ENCODE data around the gene JADE1. TPM values are rescaled to one million over a fixed set of nuclear protein-coding genes. Genes with fewer than 3 reads are reported as not detected.

The JADE1 gene
- 26.0 TPM for total RNA-seq
- long read RNA-seq, full-length matches to known transcripts, result 40 of 61 reads
- long read RNA-seq, partial matches to known transcripts, result 7 of 61 reads
- long read RNA-seq, other reads (novel, unspliced or antisense), result 14 of 61 reads

DNA sequence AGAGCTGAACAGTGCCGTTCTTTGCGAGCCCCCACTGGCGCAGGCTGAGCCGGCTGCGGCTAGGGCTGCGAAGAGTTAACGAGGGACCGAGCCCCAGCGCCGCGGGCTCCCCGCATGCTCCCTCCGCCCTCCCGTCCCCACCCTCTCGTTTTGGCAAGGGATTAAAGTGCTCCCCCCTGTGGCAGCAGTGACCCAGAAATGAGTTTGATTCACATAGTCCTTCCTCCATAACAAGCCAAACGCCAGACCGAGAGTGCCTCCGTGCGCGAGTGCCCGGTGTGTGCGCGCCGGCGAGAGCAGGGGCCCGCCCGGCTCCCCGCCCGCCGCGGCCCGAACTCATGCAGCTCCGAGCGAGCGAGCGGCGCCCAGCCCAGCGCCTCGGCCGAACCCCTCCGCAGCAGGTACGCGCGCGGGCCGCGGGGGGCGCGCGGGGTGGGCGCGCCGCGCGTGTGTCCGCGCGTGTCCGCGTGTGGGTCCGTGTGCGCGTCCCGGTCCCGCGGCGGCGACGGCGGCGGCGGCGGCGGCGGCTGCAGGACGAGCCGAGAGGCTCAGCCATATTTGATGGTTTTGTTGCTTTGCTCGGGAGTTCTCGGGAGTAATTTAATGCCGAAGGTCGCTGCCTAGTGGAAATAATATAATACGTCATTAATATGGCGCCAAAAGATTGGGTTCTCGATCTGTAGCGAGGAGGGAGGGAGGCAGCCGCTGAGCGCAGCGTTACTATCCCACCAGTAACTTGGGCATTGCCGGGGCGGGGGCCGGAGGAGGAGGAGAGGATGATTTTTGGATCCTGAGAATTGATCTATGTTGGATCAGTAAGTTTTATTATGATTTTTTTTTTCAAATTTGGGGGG is at the start of gene JADE1:
Gene JADE1, plus strand, starts transcription at position 224 of the 854 bp plus-strand sequence. CDS start 22,059 bp downstream, outside the sequence.
- ATAC-seq (ENCODE audit: poor library complexity), result peak; percentile 75
- intact Hi-C loops (cut with DNase I), result loop anchor here (10.0 kb wide), 1 partner anchor 55 kb away; no protein-coding TSS in a partner anchor
- peak; percentile 93 for DNase-seq

DNA sequence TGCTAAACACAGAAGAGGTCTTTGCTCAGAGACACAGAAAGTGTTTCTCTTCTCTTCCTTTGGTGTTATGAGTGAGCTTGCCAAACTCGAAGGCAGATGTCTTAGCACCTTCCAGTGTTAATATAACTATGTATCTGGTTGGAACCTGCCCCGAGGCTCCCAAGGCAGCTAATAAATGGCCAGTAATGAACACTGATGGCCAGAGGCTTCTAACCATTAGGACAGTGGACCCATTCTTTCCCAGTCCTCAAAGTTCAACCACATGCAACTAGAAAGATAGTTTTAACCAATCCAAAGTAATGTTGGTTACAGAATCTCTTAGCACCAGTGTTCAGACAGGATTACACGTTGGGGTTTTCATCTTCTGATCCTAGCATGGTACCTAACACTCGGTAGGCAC is 42.7 kb upstream of the JADE1 start:
- no peak for ATAC-seq (ENCODE audit: poor library complexity)
- intact Hi-C loops (cut with DNase I), result no loop called here

DNA sequence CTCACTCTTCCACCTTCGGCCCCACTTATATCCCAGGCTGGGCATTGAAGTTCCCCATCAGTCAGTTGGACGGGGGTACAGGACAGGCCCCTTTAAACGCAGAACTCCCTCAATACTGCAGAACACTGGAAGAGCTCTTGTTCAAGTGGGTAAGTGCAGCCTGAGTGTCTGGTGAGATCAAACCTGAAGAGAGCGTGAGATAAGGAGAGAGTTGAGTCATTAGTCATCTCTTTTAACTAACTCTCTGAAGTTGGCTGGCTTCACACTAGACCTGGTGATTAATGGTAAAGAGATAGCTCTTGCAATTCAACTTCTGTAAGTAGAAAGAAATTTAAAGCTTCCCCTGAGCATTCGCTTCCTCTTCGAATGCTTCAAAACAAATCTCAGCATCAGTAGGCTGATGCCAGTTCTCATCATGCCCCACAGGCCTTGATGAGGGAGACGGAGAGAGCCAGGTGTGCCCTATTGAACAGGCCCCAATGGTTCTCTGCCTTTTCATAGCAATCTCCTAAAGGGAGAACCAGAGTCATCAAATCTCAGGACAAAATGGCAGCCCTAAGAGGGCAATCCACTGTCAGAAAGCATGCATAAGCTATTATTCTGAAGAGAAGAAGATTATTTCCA is 41.0 kb upstream of the JADE1 start:
- no peak for DNase-seq
- intact Hi-C loops (cut with DNase I), result no loop called here
- ATAC-seq (ENCODE audit: poor library complexity), result peak; percentile 36

More for the DNA sequence above, 42.7 kb upstream of the JADE1 start:
- no peak for DNase-seq

DNA sequence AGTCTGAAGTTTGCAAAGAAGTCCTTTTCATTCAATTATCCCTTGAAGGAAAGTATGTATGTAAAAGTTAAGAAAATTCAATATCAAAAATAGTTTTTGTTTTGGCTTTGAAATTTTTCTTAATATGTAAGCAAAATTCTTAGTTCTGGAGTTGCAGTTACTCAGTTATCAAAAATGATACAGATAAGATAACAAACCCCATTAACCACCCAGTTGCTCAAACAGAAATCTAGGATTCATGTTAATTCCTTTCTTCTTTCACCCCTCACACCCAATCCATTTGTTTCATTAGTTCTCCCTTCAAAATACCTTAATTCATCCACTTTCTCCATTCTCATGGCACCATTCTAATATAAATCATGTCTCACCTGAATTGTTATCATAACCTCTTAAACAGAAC is 40.5 kb upstream of the JADE1 start:
- DNase-seq, result no peak
- no peak for ATAC-seq (ENCODE audit: poor library complexity)
- intact Hi-C loops (cut with DNase I), result no loop called here

DNA sequence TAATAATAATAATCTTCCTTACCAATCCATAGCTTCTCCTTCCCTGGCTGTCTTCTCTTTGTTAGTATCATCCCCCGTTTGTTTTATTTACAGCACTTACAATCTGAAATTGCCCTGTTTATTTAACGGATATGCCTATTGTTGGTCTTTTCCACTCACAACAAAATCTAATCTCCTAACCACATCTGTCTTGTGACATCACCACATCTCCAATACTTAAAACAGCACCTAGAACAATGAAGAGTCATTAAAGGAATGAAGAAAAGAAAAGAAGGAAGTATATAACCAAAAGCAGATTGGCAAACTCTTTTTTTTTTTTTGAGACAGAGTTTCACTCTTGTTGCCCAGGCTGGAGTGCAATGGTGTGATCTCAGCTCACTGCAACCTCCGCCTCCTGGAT is 38.7 kb upstream of the JADE1 start:
- DNase-seq (no peak), ATAC-seq (ENCODE audit: poor library complexity) (no peak)
- intact Hi-C loops (cut with DNase I), result no loop called here

DNA sequence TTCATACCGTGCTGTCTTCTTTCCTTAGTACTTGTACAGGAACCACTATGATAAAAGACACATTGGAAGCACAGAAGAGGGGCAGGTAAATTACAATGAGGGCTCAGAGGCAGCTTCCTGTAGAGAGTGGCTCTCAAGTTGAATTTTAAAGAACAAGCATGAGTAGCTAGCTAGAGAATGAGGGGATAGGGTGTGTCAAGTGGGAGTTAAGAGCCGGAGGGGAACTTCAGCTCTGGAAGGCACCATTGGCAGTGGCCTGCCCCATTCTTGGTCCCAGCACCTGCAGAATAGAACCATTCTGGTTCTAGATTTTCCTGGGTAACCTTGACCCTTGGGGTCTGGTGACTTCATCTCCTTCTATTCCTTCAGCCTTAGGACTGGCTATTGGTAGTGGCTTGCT is 34.0 kb upstream of the JADE1 start:
- intact Hi-C loops (cut with DNase I), result no loop called here
- DNase-seq, result no peak
- ATAC-seq (ENCODE audit: poor library complexity), result no peak

DNA sequence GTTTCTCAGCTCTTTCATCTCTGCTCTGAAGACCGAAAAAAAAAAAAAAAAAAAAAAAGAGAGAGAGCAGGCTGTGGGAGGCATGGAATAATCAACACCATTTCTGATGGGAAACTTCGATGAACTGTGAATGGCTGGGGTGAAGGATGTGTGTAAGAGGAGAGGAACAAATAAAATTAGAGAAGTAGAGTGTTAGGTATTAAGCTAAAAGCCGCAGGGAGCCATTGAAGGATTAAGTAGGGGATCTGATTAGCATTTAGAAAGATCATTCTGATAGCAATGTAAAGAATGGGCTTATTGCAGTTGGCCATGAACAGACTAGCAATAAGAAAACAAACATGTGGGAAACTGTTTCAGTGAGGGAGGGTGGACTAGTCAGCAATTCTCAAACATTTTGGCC is 33.6 kb upstream of the JADE1 start:
- intact Hi-C loops (cut with DNase I), result no loop called here
- ATAC-seq (ENCODE audit: poor library complexity), result no peak
- no peak for DNase-seq

DNA sequence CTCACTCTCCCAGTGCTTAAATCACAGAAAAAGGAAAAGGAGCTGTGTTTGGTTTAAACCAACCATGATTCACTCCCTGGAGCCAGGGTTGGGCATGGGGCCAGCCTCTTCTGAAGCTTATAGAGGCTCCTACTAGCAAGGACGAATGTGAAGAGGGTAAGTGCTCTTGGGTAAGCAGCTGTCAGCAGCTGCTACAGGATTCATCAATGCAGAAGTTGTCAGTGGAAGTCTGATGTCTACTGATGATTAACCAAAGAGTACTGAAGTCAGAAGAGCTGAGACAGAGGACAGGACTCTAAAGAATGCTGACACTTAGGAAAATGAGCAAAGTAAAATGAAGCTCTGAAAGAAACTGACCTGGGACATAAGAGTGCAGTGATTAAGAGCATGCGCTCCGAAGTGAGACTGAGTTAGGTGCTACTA is 32.7 kb upstream of the JADE1 start:
- DNase-seq (peak; percentile 86), ATAC-seq (ENCODE audit: poor library complexity) (peak; percentile 95)
- intact Hi-C loops (cut with DNase I), result no loop called here

DNA sequence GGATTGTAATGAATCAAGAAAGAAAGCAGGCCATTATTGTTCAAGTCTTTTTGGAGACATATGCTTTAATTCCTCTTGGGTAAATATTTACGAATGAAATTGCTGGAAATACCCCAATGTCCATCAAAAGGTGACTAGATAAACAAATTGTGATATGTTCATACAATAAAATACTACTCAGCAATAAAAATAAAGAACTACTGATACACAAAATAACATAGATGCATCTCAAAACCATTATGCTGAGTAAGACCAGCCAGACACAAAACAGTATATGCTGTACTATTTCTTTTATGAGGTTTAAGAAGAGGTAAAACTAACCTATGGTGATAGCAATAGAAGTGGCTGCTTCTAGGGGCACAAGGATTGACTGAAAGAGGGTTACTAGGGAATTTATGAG is 28.8 kb upstream of the JADE1 start:
- intact Hi-C loops (cut with DNase I), result no loop called here
- ATAC-seq (ENCODE audit: poor library complexity) (no peak), DNase-seq (no peak)

DNA sequence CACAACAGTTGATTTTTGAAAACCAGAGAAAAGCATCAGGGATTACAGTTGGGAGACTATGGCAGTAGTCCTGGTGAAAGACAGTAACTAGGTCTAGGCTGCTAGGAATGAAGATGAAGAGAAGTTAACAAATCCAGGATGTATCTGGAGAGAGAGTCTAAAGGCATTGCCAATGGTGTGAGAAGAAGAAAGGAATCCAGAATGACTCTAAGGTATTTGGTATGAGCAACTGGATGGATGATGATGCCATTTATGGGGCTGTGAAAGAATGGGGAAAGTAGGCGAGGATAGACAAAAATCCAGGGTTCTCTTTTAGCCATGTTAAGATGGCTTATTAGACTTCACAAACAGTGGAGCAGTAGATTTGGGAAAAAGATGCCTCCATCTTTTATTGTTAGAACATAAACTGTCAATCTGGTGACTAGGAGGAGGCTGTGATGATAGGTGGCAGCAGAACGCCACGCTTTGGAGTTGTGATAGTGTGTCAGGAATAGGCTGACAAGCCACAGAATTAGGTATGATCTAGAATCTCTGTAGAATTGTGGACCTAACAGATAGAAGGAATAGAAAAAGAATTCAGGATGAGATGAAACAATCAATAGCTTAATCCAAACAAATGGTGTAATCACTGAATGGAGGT is 27.3 kb upstream of the JADE1 start:
- ATAC-seq (ENCODE audit: poor library complexity) (peak; percentile 87), DNase-seq (peak; percentile 53)
- intact Hi-C loops (cut with DNase I), result no loop called here

DNA sequence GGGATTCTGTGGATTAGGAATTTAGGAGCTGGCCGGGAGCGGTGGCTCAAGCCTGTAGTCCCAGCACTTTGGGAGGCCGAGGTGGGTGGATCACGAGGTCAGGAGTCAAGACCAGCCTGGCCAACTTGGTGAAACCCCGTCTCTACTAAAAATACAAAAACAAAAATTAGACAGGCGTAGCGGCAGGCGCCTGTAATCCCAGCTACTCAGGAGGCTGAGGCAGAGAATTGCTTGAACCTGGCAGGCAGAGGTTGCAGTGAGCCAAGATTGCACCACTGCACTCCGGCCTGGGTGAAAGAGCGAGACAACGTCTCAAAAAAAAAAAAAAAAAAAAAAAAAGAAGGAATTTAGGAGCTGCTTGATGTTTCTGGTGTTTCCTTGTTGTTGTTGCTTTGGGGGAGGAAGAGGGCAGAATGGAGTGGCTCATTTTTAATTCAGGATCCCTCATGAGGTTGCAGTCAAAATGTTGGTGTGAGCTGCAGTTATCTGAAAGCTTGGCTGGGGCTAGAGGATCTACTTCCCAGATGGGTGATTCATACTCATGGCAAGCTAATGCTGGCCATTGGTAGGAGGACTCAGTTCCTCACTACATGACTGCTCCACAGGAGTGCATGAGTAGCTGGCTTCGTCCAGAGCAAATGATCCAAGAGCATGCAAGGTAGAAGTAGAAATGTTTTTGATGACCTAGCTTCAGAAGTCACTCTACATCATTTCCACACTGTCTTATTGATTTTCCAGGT is 26.5 kb upstream of the JADE1 start:
- ATAC-seq (ENCODE audit: poor library complexity) (peak; percentile 64), DNase-seq (no peak)
- intact Hi-C loops (cut with DNase I), result no loop called here

DNA sequence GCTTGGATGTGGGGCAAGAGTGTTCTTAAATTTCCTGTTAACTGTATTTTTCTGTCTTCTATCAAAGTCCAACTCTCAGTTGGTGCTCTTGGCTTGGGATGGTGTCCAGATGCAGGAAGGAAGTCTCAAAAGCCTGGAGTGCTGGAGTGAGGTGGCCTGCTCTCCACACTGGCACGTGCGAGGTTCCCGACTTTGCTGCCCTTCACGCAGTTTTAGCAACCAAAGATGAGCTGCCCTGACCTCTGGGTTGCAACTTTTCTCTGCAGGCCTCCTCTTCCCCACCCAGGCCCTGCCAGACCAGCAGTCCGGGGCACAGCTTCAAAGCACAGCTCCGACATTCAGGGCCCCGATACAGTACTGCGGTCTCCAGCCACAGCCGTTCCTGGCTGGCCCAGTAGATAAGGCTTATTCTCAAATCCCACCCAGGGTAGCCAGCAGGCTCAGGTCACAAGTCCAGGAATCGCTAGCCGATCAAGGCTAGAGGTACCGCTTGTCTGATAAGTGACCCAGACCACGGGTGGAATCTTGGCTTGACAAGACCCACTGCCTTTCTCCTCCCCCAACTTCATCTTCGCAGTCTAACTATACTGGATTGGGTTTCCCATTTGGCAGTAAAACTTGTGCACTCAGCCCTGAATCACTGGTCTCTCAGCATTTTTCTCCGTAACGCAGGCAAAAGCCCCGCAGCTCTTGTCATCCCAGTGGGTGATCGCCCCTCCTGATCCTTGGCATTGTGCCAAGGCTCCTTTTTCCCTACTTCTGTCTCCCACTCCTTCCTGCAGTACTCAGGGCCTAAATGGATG is 21.8 kb upstream of the JADE1 start:
- ATAC-seq (ENCODE audit: poor library complexity) (no peak), DNase-seq (no peak)
- intact Hi-C loops (cut with DNase I), result no loop called here

DNA sequence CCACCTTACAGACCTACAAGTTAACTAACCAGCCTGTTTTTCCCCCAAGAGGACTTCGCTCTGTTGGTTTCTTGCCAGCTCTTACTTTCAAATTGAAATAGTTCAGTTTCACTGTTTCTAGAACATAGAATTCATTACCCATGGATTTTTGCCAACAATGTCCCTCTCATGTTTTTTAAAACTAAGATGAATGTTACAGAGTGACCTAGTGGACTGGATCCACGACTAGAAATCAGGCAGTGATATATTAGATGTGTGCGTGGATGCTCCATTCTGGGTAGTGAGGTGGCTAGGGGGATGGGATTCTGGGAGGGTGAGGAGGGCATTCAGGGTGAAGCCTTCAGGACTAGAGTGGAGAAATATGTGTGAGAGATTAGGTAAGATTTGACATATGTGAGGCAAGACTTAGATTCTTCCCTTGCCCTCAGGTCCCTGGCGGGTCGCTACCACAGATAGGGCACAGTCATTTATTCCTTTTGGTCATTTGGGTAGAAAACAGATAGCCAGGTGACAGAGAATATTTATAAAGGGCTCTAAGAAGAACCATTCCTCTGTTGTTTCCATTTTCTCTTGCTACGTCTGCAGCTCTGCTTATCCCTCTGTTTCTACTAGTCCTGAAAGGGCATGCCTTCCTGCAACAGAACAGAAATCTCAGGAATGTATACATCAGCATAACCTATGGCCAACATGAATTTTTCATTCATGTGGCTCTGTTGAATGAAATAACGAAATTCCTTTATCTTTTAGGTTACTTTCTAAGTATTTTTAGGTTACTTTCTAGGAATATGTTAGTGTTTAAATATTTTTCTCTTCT is 15.4 kb upstream of the JADE1 start:
- ATAC-seq (ENCODE audit: poor library complexity) (no peak), DNase-seq (no peak)
- intact Hi-C loops (cut with DNase I), result no loop called here

DNA sequence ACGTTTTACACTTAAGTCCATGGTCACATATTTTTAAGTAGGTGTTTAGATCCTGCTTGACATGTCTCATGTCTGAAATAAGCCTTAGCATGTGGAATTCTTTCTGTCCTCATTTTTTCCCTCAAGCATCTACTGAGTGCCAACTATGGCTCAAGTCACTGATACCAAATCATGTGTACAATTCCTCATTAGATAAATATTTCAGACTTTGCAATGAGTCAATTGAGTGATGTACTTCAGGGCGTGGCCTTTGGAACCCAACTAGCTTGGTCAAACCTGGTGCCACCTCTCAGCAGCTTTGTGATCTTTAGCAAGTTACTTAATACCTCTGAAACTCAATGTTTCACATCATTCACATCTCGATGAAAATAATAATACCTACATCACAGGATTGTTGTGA is 12.6 kb upstream of the JADE1 start:
- DNase-seq, result no peak
- no peak for ATAC-seq (ENCODE audit: poor library complexity)
- intact Hi-C loops (cut with DNase I), result no loop called here

DNA sequence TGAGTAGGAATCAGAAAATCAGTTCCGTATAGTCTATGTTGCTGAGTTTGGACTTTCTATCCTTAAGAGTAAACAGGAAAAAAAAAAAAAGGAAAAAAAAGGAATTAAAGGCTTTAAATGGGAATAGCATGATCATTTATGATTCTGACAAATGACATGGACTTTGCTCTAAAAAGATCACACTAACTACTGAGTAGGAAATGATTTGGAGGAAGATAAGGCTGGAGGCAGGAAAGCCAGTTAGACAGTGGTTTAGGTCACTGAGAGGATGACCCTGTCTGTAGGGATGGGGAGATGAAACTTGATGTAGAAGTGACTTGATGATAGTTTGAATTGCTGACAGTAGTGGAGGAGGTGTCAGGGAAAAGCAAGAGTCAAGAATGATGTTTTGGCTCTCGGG is 9.2 kb upstream of the JADE1 start:
- intact Hi-C loops (cut with DNase I), result no loop called here
- DNase-seq (no peak), ATAC-seq (ENCODE audit: poor library complexity) (no peak)

DNA sequence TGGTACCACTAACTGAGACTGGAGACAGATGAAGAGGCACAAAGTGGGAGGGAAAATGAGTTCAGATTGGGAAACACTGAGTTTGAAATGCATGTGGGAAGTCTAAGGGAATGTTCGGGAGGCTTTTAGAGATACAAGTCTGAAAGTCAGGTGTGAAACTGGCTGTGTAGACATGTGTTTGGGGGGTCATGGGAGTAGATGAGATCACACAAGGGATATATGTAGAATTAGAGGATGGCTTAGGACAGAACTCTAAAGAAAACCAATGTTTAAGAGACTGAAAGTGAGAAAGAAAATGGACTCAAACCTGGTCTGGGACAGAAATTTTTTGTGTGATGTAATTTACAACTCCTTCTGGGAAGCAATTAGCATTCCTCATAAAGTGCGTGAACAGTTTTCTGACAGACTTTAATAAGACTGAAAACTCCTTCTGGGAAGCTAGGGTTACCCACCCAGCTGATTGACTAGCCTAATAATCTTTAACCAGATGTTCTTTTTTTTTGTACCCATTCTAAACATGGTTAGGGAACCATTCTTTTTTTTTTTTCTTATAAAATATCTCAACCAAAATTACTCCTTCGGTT is 8.7 kb upstream of the JADE1 start:
- intact Hi-C loops (cut with DNase I), result no loop called here
- DNase-seq, result no peak
- no peak for ATAC-seq (ENCODE audit: poor library complexity)

Data from Right ventricle myocardium superior (tissue), 1 donor.